Left lung (tissue), 10 donors: ENCODE measurements around the gene CSNK2B. TPM values are rescaled to one million over a fixed set of nuclear protein-coding genes. Genes with fewer than 3 reads are reported as not detected.

Experiments used
- ATAC-seq: fragments of 200-7000 bp; cut with Tn5 transposase; one replicate; pipeline ENCODE4 v1.9.1; 2020; ENCODE audit warnings: moderate library complexity
- DNase-seq, 4 donors: peaks; one replicate each; pipeline ENCODE4 v3.0.0-alpha.2; 2013 to 2020
- H3K27ac ChIP-seq, 2 donors: fragments of 200-600 bp; sonication (generic) in 1 of 2; one replicate each; pipeline versions ENCODE4 v1.5.0 to v1.8.0; 2020 to 2021
- H3K27me3 ChIP-seq, 2 donors: fragments of 200-600 bp; sonication (generic) in 1 of 2; one replicate each; pipeline versions ENCODE4 v1.5.0 to v1.8.0; 2020 to 2021
- H3K36me3 ChIP-seq, 2 donors: fragments of 200-600 bp; sonication (generic) in 1 of 2; one replicate each; pipeline versions ENCODE4 v1.5.0 to v1.8.0; 2020 to 2021
- H3K4me1 ChIP-seq, 2 donors: fragments of 200-600 bp; one replicate each; pipeline ENCODE4 v1.8.0; 2021
- H3K4me3 ChIP-seq, 2 donors: fragments of 200-600 bp; sonication (generic) in 1 of 2; one replicate each; pipeline versions ENCODE4 v1.5.0 to v1.8.0; 2020 to 2021; ENCODE audit warnings: mild to moderate bottlenecking in 1 of 2
- H3K9me3 ChIP-seq, 2 donors: fragments of 200-600 bp; sonication (generic) in 1 of 2; one replicate each; pipeline versions ENCODE4 v1.5.0 to v1.8.0; 2020 to 2021
- CTCF ChIP-seq, 2 donors: fragments of 200-600 bp; sonication (generic) in 1 of 2; IDR thresholded peaks; one replicate each; pipeline versions ENCODE4 v1.5.0 to v1.8.0; 2021; ENCODE audit warnings: antibody characterized with exemption in 2 of 2
- intact Hi-C, 2 donors: fragments of 100-400 bp; cut with DNase I; formaldehyde crosslinking; loops; one replicate each; pipeline versions ENCODE4 v1.11.2 to v1.14.2; 2022
- polyA plus RNA-seq, 6 donors: library from polyadenylated mRNA; unstranded; fragments of 120-200 nt; gene quantifications; one replicate each; pipeline ENCODE4 v1.2.1, GENCODE V29; 2013; ENCODE audit not compliant: insufficient read length in 6 of 6
- total RNA-seq, 2 donors: library from RNA; stranded (reverse); fragmentation: NEBNext Ultra II Directional; extraction: Animal tissue kit (Norgen Biotek cat#: 25700); gene quantifications; one replicate each; pipeline ENCODE4 v1.2.1, GENCODE V29; 2021
- donor health status: DM: no; HTN: yes; CAD: no.
- donor health status: DM: no; HTN: no; CAD: no.

The CSNK2B gene
- total and polyA plus RNA-seq, 8 donors, result 96.6 to 210 (median 191) TPM

GRCh38 chr6:31710523-31711219 lies 44.8 kb downstream of the CSNK2B start:
- no peak for DNase-seq
- Histone ChIP-seq H3K9me3 (no peaks in the 10 kb centered on the region), H3K36me3 (no peaks in the 10 kb centered on the region), H3K27me3 (no peaks in the 10 kb centered on the region), H3K4me3 (no peak overlapping the region), H3K27ac (no peak overlapping the region), H3K4me1 (peaks cover 0 to 12% of the 10 kb centered on the region in 2 donors)
- ATAC-seq, result no peak
- intact Hi-C loops, result no loop called here
- TF ChIP-seq CTCF (IDR thresholded peaks at IDR 0.05), result no peak

GRCh38 chr6:31711233-31711632 lies 45.4 kb downstream of the CSNK2B start:
- intact Hi-C loops, result no loop called here
- no peaks in the 10 kb centered on the region for H3K36me3 ChIP-seq
- DNase-seq (peak in 1 of 4 donors; percentile 53), ATAC-seq (peak; percentile 64)
- TF ChIP-seq CTCF (IDR thresholded peaks at IDR 0.05), result no peak
- H3K4me1 ChIP-seq, result peaks cover 0 to 12% of the 10 kb centered on the region in 2 donors
- no peak overlapping the region for H3K27ac ChIP-seq
- no peaks in the 10 kb centered on the region for H3K9me3 ChIP-seq
- no peaks in the 10 kb centered on the region for H3K27me3 ChIP-seq
- no peak overlapping the region for H3K4me3 ChIP-seq

- no peaks in the 10 kb centered on the region for H3K36me3 ChIP-seq
- TF ChIP-seq CTCF (IDR thresholded peaks at IDR 0.05), result no peak
- no peak overlapping the region for H3K4me3 ChIP-seq
- H3K4me1 ChIP-seq, result peaks cover 0 to 12% of the 10 kb centered on the region in 2 donors
- DNase-seq, result no peak
- intact Hi-C loops, result no loop called here
- no peaks in the 10 kb centered on the region for H3K27me3 ChIP-seq
- peak; percentile 68 for ATAC-seq
- no peak overlapping the region for H3K27ac ChIP-seq
- H3K9me3 ChIP-seq, result no peaks in the 10 kb centered on the region
Measured at GRCh38 chr6:31712296-31712695, 46.4 kb downstream of the CSNK2B start.

- Histone ChIP-seq H3K27ac (no peak overlapping the region), H3K9me3 (no peaks in the 10 kb centered on the region), H3K36me3 (no peaks in the 10 kb centered on the region), H3K27me3 (no peaks in the 10 kb centered on the region), H3K4me1 (peaks cover 0 to 12% of the 10 kb centered on the region in 2 donors), H3K4me3 (no peak overlapping the region)
- no peak for TF ChIP-seq CTCF (IDR thresholded peaks at IDR 0.05)
- DNase-seq (no peak), ATAC-seq (no peak)
- intact Hi-C loops, result no loop called here
Measured at GRCh38 chr6:31713465-31713864, 47.6 kb downstream of the CSNK2B start.

- no peak overlapping the region for H3K4me3 ChIP-seq
- intact Hi-C loops, result no loop called here
- no peak overlapping the region for H3K27ac ChIP-seq
- H3K36me3 ChIP-seq, result no peaks in the 10 kb centered on the region
- no peak for TF ChIP-seq CTCF (IDR thresholded peaks at IDR 0.05)
- no peaks in the 10 kb centered on the region for H3K9me3 ChIP-seq
- peaks cover 0 to 12% of the 10 kb centered on the region in 2 donors for H3K4me1 ChIP-seq
- DNase-seq (no peak), ATAC-seq (no peak)
- no peaks in the 10 kb centered on the region for H3K27me3 ChIP-seq
Measured at GRCh38 chr6:31713991-31714684, 48.3 kb downstream of the CSNK2B start.
